ENCODE measurements around the gene RER1.

RER1 gene

GRCh38 chr1:2413495-2414296 is 22.1 kb downstream of the RER1 start:
- Histone ChIP-seq H3K9me3 (ENCODE audit: insufficient read depth, low read depth, low read length) (no peaks in the 10 kb centered on the region), H3K27me3 (ENCODE audit: insufficient read depth, low read length) (no peaks in the 10 kb centered on the region), H3K4me3 (ENCODE audit: low read length) (peak overlapping the region; percentile 99), H3K4me1 (ENCODE audit: insufficient read depth, low read length) (peaks cover 10% of the 10 kb centered on the region), H3K36me3 (ENCODE audit: insufficient read depth, low read length) (peaks cover 15% of the 10 kb centered on the region), H3K27ac (ENCODE audit: low read depth, low read length) (no peak overlapping the region; the same call in 1 of the 2 replicates), H3K9ac (ENCODE audit: low read depth, low read length) (peak overlapping the region; percentile 95)
- 33% methylated on average over 28 of the region's 28 CpGs for WGBS

GRCh38 chr1:2414297-2414958 is 22.8 kb downstream of the RER1 start:
- Histone ChIP-seq H3K36me3 (ENCODE audit: insufficient read depth, low read length) (peaks cover 9% of the 10 kb centered on the region), H3K9me3 (ENCODE audit: insufficient read depth, low read depth, low read length) (no peaks in the 10 kb centered on the region), H3K9ac (ENCODE audit: low read depth, low read length) (no peak overlapping the region), H3K27ac (ENCODE audit: low read depth, low read length) (no peak overlapping the region), H3K4me3 (ENCODE audit: low read length) (peak overlapping the region; percentile 99), H3K27me3 (ENCODE audit: insufficient read depth, low read length) (no peaks in the 10 kb centered on the region), H3K4me1 (ENCODE audit: insufficient read depth, low read length) (peaks cover 10% of the 10 kb centered on the region)
- WGBS, result 5% methylated on average over 24 of the region's 25 CpGs

DNA sequence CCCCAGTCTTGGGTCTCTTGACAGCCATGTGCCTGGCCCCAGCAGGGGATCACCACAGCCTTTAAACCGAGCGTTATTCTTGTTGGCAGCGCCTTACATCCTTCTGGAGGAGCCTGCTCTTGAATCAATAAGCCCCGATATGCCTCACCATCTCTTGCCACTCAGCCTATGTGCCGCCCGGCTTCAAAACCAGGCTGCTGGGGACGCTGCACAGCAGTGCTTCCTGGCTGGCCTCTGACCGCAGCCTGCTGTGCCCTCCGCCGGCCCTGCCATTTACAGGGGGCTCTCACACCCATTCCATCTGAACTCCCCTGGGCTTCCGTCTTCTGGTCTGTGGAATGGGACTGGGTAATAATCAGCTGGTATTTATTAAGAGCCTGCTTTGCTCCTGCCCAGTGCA is 23.7 kb downstream of the RER1 start:
- H3K36me3 ChIP-seq (ENCODE audit: insufficient read depth, low read length), result 0 out of 2 replicates have a peak, but pooled peaks cover under 1% of the 10 kb centered on the region
- peaks cover 10% of the 10 kb centered on the region for H3K4me1 ChIP-seq (ENCODE audit: insufficient read depth, low read length)
- H3K4me3 ChIP-seq (ENCODE audit: low read length), result no peak overlapping the region
- no peaks in the 10 kb centered on the region for H3K9me3 ChIP-seq (ENCODE audit: insufficient read depth, low read depth, low read length)
- 77% methylated on average over 11 of the region's 11 CpGs for WGBS
- H3K27me3 ChIP-seq (ENCODE audit: insufficient read depth, low read length), result no peaks in the 10 kb centered on the region
- no peak overlapping the region for H3K9ac ChIP-seq (ENCODE audit: low read depth, low read length)
- H3K27ac ChIP-seq (ENCODE audit: low read depth, low read length), result no peak overlapping the region

DNA sequence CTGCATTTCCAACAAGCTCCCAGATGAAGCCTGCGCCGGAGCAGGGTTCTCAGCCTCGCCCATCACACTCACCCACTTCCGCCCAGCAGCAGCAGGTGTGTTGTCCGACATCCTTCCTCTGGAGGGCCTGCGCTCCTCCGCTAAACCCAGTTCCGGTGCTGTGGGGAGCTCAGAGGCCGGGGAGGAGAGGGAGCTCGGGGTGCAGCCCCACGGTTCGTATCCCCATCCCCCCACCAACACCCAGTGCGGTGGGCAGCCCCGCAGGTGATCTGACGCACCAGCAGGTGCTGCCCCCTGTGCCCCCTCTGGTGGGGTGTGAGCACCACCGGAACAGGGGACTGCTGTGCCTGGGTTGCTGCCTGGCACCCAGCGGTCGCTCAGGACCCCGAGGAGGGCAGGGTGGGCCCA is 24.2 kb downstream of the RER1 start:
- peaks cover 10% of the 10 kb centered on the region for H3K4me1 ChIP-seq (ENCODE audit: insufficient read depth, low read length)
- no peak overlapping the region for H3K9ac ChIP-seq (ENCODE audit: low read depth, low read length)
- no peaks in the 10 kb centered on the region for H3K9me3 ChIP-seq (ENCODE audit: insufficient read depth, low read depth, low read length)
- 84% methylated on average over 19 of the region's 19 CpGs for WGBS
- H3K27me3 ChIP-seq (ENCODE audit: insufficient read depth, low read length), result no peaks in the 10 kb centered on the region
- no peak overlapping the region for H3K27ac ChIP-seq (ENCODE audit: low read depth, low read length)
- H3K36me3 ChIP-seq (ENCODE audit: insufficient read depth, low read length), result no peaks in the 10 kb centered on the region
- no peak overlapping the region for H3K4me3 ChIP-seq (ENCODE audit: low read length)

GRCh38 chr1:2416403-2416802 is 24.8 kb downstream of the RER1 start:
- Histone ChIP-seq H3K9ac (ENCODE audit: low read depth, low read length) (no peak overlapping the region), H3K4me1 (ENCODE audit: insufficient read depth, low read length) (peaks cover 10% of the 10 kb centered on the region), H3K27me3 (ENCODE audit: insufficient read depth, low read length) (no peaks in the 10 kb centered on the region), H3K9me3 (ENCODE audit: insufficient read depth, low read depth, low read length) (no peaks in the 10 kb centered on the region), H3K4me3 (ENCODE audit: low read length) (no peak overlapping the region), H3K27ac (ENCODE audit: low read depth, low read length) (no peak overlapping the region), H3K36me3 (ENCODE audit: insufficient read depth, low read length) (no peaks in the 10 kb centered on the region)
- WGBS, result 84% methylated on average over 12 of the region's 12 CpGs

DNA sequence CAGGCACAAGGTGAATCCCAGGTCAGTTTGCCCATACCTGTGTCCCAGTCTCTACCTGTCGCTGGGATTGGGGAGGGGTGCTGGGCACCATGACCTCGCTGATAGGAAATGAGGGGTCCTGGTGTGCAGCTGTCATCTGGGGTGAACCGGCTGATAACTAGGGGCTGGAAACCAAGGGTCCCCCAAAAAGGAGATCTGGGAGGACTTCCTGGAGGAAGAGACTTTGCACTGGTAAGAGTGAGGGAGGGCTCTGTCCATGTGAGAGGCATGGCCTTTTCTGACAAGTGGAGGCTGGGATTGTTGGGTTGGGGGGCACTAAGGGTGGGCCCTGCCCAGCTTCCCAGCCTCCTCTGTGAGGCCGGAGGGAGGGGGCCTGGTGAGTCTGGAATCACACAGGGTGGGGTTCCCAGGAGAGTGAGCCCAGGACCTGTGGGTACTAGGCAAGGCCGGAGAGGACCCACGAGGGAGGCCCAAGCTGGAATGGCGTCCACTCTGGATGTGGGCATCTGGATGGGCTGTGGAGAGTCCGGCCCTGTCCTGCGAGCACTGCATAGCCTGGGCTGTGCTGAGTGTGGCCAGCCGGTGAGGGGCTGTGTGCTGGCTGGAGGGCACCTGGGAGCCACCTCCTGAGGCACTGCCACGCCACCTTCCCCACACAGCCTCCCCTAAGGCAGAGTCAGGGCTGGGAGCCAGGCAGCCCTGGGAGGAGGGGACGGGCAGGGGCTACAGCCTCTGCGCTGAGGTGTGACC is 25.6 kb downstream of the RER1 start:
- Histone ChIP-seq H3K9ac (ENCODE audit: low read depth, low read length) (no peak overlapping the region), H3K27me3 (ENCODE audit: insufficient read depth, low read length) (no peaks in the 10 kb centered on the region), H3K27ac (ENCODE audit: low read depth, low read length) (no peak overlapping the region), H3K36me3 (ENCODE audit: insufficient read depth, low read length) (no peaks in the 10 kb centered on the region), H3K9me3 (ENCODE audit: insufficient read depth, low read depth, low read length) (no peaks in the 10 kb centered on the region), H3K4me1 (ENCODE audit: insufficient read depth, low read length) (peaks cover 10% of the 10 kb centered on the region), H3K4me3 (ENCODE audit: low read length) (no peak overlapping the region)
- 90% methylated on average over 13 of the region's 13 CpGs for WGBS

- no peaks in the 10 kb centered on the region for H3K36me3 ChIP-seq (ENCODE audit: insufficient read depth, low read length)
- no peak overlapping the region for H3K4me3 ChIP-seq (ENCODE audit: low read length)
- H3K27ac ChIP-seq (ENCODE audit: low read depth, low read length), result no peak overlapping the region
- H3K9ac ChIP-seq (ENCODE audit: low read depth, low read length), result no peak overlapping the region
- H3K9me3 ChIP-seq (ENCODE audit: insufficient read depth, low read depth, low read length), result no peaks in the 10 kb centered on the region
- 81% methylated on average over 14 of the region's 14 CpGs for WGBS
- no peaks in the 10 kb centered on the region for H3K27me3 ChIP-seq (ENCODE audit: insufficient read depth, low read length)
- H3K4me1 ChIP-seq (ENCODE audit: insufficient read depth, low read length), result peaks cover 10% of the 10 kb centered on the region
Measured at GRCh38 chr1:2417833-2418225, 26.2 kb downstream of the RER1 start.

GRCh38 chr1:2418791-2419320 is 27.2 kb downstream of the RER1 start:
- H3K9ac ChIP-seq (ENCODE audit: low read depth, low read length), result no peak overlapping the region
- H3K36me3 ChIP-seq (ENCODE audit: insufficient read depth, low read length), result no peaks in the 10 kb centered on the region
- no peak overlapping the region for H3K27ac ChIP-seq (ENCODE audit: low read depth, low read length)
- no peaks in the 10 kb centered on the region for H3K9me3 ChIP-seq (ENCODE audit: insufficient read depth, low read depth, low read length)
- H3K4me1 ChIP-seq (ENCODE audit: insufficient read depth, low read length), result peaks cover 5% of the 10 kb centered on the region
- WGBS, result 85% methylated on average over 16 of the region's 16 CpGs
- no peak overlapping the region for H3K4me3 ChIP-seq (ENCODE audit: low read length)
- H3K27me3 ChIP-seq (ENCODE audit: insufficient read depth, low read length), result peaks cover 2% of the 10 kb centered on the region; the same call in 1 of the 2 replicates

- no peak overlapping the region for H3K4me3 ChIP-seq (ENCODE audit: low read length)
- H3K27ac ChIP-seq (ENCODE audit: low read depth, low read length), result no peak overlapping the region
- 87% methylated on average over 16 of the region's 16 CpGs for WGBS
- H3K9ac ChIP-seq (ENCODE audit: low read depth, low read length), result no peak overlapping the region
- no peaks in the 10 kb centered on the region for H3K9me3 ChIP-seq (ENCODE audit: insufficient read depth, low read depth, low read length)
- no peaks in the 10 kb centered on the region for H3K4me1 ChIP-seq (ENCODE audit: insufficient read depth, low read length)
- peaks cover 2% of the 10 kb centered on the region; the same call in 1 of the 2 replicates for H3K27me3 ChIP-seq (ENCODE audit: insufficient read depth, low read length)
- H3K36me3 ChIP-seq (ENCODE audit: insufficient read depth, low read length), result no peaks in the 10 kb centered on the region
Measured at GRCh38 chr1:2419416-2419815, 27.8 kb downstream of the RER1 start.

- H3K9me3 ChIP-seq (ENCODE audit: insufficient read depth, low read depth, low read length), result no peaks in the 10 kb centered on the region
- no peak overlapping the region for H3K9ac ChIP-seq (ENCODE audit: low read depth, low read length)
- H3K36me3 ChIP-seq (ENCODE audit: insufficient read depth, low read length), result no peaks in the 10 kb centered on the region
- 95% methylated on average over 4 of the region's 4 CpGs for WGBS
- no peaks in the 10 kb centered on the region for H3K4me1 ChIP-seq (ENCODE audit: insufficient read depth, low read length)
- H3K4me3 ChIP-seq (ENCODE audit: low read length), result no peak overlapping the region
- H3K27me3 ChIP-seq (ENCODE audit: insufficient read depth, low read length), result peaks cover 2% of the 10 kb centered on the region; the same call in 1 of the 2 replicates
- H3K27ac ChIP-seq (ENCODE audit: low read depth, low read length), result no peak overlapping the region
Measured at GRCh38 chr1:2422523-2422922, 30.9 kb downstream of the RER1 start.

GRCh38 chr1:2425892-2426291 is 34.3 kb downstream of the RER1 start:
- Histone ChIP-seq H3K27me3 (ENCODE audit: insufficient read depth, low read length) (peaks cover 2% of the 10 kb centered on the region; the same call in 1 of the 2 replicates), H3K36me3 (ENCODE audit: insufficient read depth, low read length) (no peaks in the 10 kb centered on the region), H3K27ac (ENCODE audit: low read depth, low read length) (no peak overlapping the region), H3K9ac (ENCODE audit: low read depth, low read length) (no peak overlapping the region), H3K4me1 (ENCODE audit: insufficient read depth, low read length) (no peaks in the 10 kb centered on the region), H3K9me3 (ENCODE audit: insufficient read depth, low read depth, low read length) (0 out of 2 replicates have a peak, but pooled peaks cover 3% of the 10 kb centered on the region), H3K4me3 (ENCODE audit: low read length) (no peak overlapping the region)
- WGBS, result 92% methylated on average over 11 of the region's 11 CpGs

All from HUES64 (cell line).